Suprapubic skin (tissue), 4 donors: ENCODE data around the gene YPEL4.

ENCODE experiments used
- POLR2A ChIP-seq, 2 donors: fragments of 450-650 bp; IDR thresholded peaks; one replicate each; pipeline ENCODE4 v1.6.1; 2017; ENCODE audit warnings: antibody characterized with exemption in 2 of 2, mild to moderate bottlenecking in 2 of 2, moderate library complexity in 2 of 2
- POLR2AphosphoS5 ChIP-seq, 3 donors: sonication (generic); formaldehyde crosslinking; IDR thresholded peaks; one replicate each; pipeline ENCODE4 v1.6.1; 2017; ENCODE audit warnings: antibody characterized with exemption in 3 of 3

DNA sequence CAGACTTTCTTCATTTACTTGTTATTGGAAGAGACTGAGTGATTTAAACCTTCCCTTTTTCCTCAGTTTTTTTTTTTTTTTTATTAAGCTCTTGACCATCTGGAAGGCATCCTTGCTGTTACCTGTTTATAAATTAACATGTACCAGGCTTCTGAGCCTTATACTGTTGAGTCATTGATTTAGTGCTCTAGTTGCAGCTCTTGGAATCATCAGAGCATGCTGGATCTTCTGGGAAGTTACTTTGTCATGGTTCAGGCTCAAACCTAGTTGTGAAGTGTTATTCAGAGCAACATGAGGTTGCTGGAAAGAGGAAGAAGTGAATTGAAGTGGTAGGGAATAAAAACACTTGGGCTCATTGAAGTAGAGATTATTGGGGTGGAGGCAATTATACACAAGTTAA is 24.5 kb upstream of the YPEL4 start:
- no peak for TF ChIP-seq POLR2AphosphoS5 (IDR thresholded peaks at IDR 0.05)
- no peak for TF ChIP-seq POLR2A (IDR thresholded peaks at IDR 0.05)
